GM18868 (cell line): ENCODE results near the gene TMEM150A.
"Not testable (repeated sequence)": the region's sequence is repeated elsewhere in the genome, so short reads cannot be mapped to it uniquely, and the experiment has no call there.

Experiments used
- ATAC-seq: cut with Tn5 transposase; IDR thresholded peaks from one replicate; pipeline ENCODE4 v1.9.1; 2021; ENCODE audit warnings: mild to moderate bottlenecking, moderate library complexity; ENCODE audit not compliant: unreplicated experiment

TMEM150A gene

GRCh38 chr2:85595301-85596025 is 7.0 kb downstream of the TMEM150A start, which contains the start of gene RNF181:
Gene RNF181, plus strand, starts transcription at chr2:85595745. Its CDS starts 19 bp downstream, at chr2:85595764.
- ATAC-seq, result peak; percentile 99

GRCh38 chr2:85594715-85595300 is 7.7 kb downstream of the TMEM150A start:
- ATAC-seq, result no peak

GRCh38 chr2:85593023-85593422 is 9.5 kb downstream of the TMEM150A start:
- ATAC-seq, result no peak

GRCh38 chr2:85592299-85592698 is 10.2 kb downstream of the TMEM150A start:
- ATAC-seq, result not testable (repeated sequence)

- no peak for ATAC-seq
Measured at GRCh38 chr2:85591563-85591962, 10.9 kb downstream of the TMEM150A start.

GRCh38 chr2:85590950-85591349 is 11.5 kb downstream of the TMEM150A start:
- no peak for ATAC-seq

GRCh38 chr2:85589982-85590791 is 12.3 kb downstream of the TMEM150A start:
- ATAC-seq, result no peak

- no peak for ATAC-seq
Measured at GRCh38 chr2:85589181-85589580, 13.3 kb downstream of the TMEM150A start.

GRCh38 chr2:85588645-85589044 is 13.9 kb downstream of the TMEM150A start:
- no peak for ATAC-seq

GRCh38 chr2:85588236-85588635 is 14.3 kb downstream of the TMEM150A start:
- no peak for ATAC-seq

GRCh38 chr2:85585781-85586105 is 16.8 kb downstream of the TMEM150A start:
- ATAC-seq, result no peak

GRCh38 chr2:85584857-85585780 is 17.4 kb downstream of the TMEM150A start:
- ATAC-seq, result peak; percentile 41

- peak; percentile 8 for ATAC-seq
Measured at GRCh38 chr2:85584354-85584856, 18.1 kb downstream of the TMEM150A start, which contains the start of gene VAMP5. Gene VAMP5, plus strand, starts transcription at chr2:85584431. Its CDS starts 60 bp downstream, at chr2:85584491.

- peak; percentile 67 for ATAC-seq
Measured at GRCh38 chr2:85583667-85584353, 18.7 kb downstream of the TMEM150A start.

- ATAC-seq, result no peak
Measured at GRCh38 chr2:85582492-85582891, 20.0 kb downstream of the TMEM150A start.

GRCh38 chr2:85580206-85580605 is 22.3 kb downstream of the TMEM150A start:
- no peak for ATAC-seq

GRCh38 chr2:85579266-85579935 is 23.1 kb downstream of the TMEM150A start:
- ATAC-seq, result no peak

GRCh38 chr2:85578243-85579180 is 24.0 kb downstream of the TMEM150A start:
- ATAC-seq, result peak; percentile 46
